NT2/D1 (cell line): Measurements from ENCODE around the gene PRODH2.

Experiments used
- YY1 ChIP-seq: IDR thresholded peaks from 2 replicates; pipeline ENCODE4 v1.6.1; 2011; ENCODE audit not compliant: insufficient read length, insufficient read depth
- ZNF274 ChIP-seq: IDR thresholded peaks from 2 replicates; pipeline ENCODE4 v1.6.1; 2011; ENCODE audit warnings: mild to moderate bottlenecking, low read depth, low read length

DNA sequence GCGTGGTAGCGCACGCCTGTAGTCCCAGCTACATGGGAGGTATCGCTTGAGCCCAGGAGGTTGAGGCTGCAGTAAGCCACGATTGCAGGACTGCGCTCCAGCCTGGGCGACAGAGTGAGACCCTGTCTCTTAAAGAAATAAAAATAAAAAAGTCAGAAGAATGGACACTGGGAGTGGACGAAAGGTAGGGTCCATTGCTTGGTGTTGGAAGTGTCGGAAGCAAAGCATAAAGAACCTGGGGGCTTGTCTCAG, 37.7 kb downstream of the PRODH2 start:
- TF ChIP-seq YY1, result no peak
- TF ChIP-seq ZNF274, result no peak
